Fibroblast of the aortic adventitia (primary cell): Measurements from ENCODE around the gene LPIN3. TPM values are rescaled to one million over a fixed set of nuclear protein-coding genes. Genes with fewer than 3 reads are reported as not detected.

Source experiments
- DNase-seq: peaks from one replicate; pipeline ENCODE4 v3.0.0-alpha.2; 2010; ENCODE audit warnings: low read depth
- H3K4me3 ChIP-seq: 2 replicates; pipeline ENCODE4 v1.5.1; 2011; ENCODE audit warnings: low read depth, mild to moderate bottlenecking, control low read depth, low read length, moderate library complexity
- total RNA-seq: library from RNA; depleted of rRNA; stranded (reverse); fragments of >200 nt; gene quantifications from 2 replicates; pipeline ENCODE4 v1.2.3, GENCODE V29; 2012; ENCODE audit warnings: low replicate concordance
- TF ChIP-seq, protein P1 (sequence below): IDR thresholded peaks from 2 replicates; pipeline ENCODE4 v1.5.1; 2011; ENCODE audit warnings: mild to moderate bottlenecking, low read length, control low read depth, inconsistent platforms; ENCODE audit not compliant: insufficient read depth

LPIN3 gene
- total RNA-seq, 1 donor: 3.4 TPM

- no peak within 1 kb of the TSS for H3K4me3 ChIP-seq
- no peak for DNase-seq
- TF ChIP-seq, protein P1, sequence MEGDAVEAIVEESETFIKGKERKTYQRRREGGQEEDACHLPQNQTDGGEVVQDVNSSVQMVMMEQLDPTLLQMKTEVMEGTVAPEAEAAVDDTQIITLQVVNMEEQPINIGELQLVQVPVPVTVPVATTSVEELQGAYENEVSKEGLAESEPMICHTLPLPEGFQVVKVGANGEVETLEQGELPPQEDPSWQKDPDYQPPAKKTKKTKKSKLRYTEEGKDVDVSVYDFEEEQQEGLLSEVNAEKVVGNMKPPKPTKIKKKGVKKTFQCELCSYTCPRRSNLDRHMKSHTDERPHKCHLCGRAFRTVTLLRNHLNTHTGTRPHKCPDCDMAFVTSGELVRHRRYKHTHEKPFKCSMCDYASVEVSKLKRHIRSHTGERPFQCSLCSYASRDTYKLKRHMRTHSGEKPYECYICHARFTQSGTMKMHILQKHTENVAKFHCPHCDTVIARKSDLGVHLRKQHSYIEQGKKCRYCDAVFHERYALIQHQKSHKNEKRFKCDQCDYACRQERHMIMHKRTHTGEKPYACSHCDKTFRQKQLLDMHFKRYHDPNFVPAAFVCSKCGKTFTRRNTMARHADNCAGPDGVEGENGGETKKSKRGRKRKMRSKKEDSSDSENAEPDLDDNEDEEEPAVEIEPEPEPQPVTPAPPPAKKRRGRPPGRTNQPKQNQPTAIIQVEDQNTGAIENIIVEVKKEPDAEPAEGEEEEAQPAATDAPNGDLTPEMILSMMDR: no peak
Measured at GRCh38 chr20:41366546-41367392, 26.1 kb downstream of the LPIN3 start, which contains the start of gene EMILIN3. Gene EMILIN3 (minus strand): TSS chr20:41366818. CDS start chr20:41366634, 184 bp downstream.

DNA sequence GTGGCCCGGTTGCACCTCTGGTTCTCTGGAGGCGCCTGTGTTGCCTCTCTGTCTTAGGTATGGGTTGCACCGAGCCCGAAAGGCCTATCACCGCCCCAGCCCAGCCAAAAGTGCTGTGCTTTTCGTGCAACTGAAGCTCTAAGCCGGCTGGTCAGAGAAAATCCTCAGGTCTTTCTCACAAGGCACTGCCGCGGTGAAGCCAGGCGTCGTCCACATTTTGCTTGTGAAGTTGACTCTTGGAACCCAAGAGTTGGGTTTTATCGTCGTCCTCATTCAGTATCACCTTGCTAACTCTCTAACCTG, 26.7 kb downstream of the LPIN3 start:
- TF ChIP-seq, protein P1: no peak
- DNase-seq: no peak
- no peak overlapping the region for H3K4me3 ChIP-seq

DNA sequence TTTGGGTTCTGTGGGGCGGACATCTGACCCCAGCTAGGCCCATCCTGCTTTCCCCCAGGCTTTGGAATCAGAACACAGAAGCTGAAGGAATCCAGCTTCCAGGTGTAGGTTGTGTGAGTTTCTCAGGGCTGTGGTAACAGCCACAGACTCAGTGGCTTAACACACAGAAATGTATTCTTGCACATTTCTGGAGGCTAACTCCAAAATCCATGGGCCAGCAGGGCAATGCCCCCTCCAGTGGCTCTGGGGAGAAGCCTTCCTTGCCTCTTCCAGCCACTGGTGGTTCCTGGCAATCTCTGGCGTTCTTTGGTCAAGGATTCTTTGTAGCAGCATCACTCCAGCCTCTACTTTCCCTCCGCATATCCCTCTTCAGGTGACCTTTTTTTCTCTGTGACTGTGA, 27.3 kb downstream of the LPIN3 start:
- DNase-seq: no peak
- no peak overlapping the region for H3K4me3 ChIP-seq
- TF ChIP-seq, protein P1: peak; percentile 7

GRCh38 chr20:41369673-41370072, 29.1 kb downstream of the LPIN3 start:
- no peak for DNase-seq
- TF ChIP-seq, protein P1: no peak
- no peak overlapping the region for H3K4me3 ChIP-seq

DNA sequence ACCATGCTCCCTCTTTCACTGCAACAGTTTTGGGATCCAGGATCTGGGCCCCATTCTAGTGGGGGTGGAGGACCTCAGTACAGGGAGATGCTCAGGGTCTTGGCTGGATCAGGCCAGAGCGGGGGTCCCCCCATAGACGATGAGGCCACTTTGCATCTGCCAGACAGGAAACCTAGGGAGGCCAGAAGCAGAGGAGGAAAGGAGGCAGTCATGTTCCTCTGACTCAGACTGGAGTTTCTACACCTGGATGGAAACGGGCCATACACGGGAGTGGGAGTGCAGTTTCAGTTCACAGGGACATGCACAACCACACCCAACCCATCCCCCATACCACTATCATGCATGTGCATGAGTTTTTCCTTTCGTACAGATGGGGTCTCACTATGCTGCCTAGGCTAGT, 29.6 kb downstream of the LPIN3 start:
- DNase-seq: no peak
- TF ChIP-seq, protein P1: no peak
- no peak overlapping the region for H3K4me3 ChIP-seq

- DNase-seq: no peak
- TF ChIP-seq, protein P1: no peak
- H3K4me3 ChIP-seq: no peak overlapping the region
Measured at GRCh38 chr20:41371371-41371770, 30.8 kb downstream of the LPIN3 start.
